Stimulated activated CD4-positive, alpha-beta T cell treated with anti-CD3 and anti-CD28 coated beads, TNF-alpha, amount 100 ng/mL, for 1 hour (primary cell): Measurements from ENCODE around the gene MLLT6.
"Not testable (repeated sequence)": the region's sequence is repeated elsewhere in the genome, so short reads cannot be mapped to it uniquely, and the experiment has no call there.

ENCODE experiments used
- DNase-seq, 3 donors: peaks; one replicate each; pipeline ENCODE4 v3.0.0-alpha.2; 2020; ENCODE audit warnings: low read depth in 3 of 3, low spot score in 1 of 3

The MLLT6 gene

DNA sequence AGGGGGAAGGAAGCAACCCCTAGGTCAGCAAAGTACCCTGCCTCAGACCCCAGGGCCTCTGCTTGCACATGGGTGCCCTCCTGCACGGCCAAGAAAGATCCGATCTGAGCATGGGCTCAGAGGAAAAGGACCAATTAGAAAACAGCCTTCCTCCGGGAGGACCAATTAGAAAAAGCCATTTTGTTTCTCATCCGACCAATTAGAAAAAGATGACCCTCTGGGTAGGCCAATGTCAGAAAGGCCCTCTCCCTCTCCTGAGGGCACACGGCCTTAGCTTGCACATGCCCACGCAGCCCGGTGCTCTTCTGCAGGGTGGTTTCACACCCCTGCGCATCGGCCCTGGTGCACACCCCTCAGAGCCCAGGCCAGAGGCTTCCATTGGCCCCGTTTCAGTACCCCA, 20.0 kb downstream of the MLLT6 start:
- no peak for DNase-seq

- not testable (repeated sequence) for DNase-seq
Observed at GRCh38 chr17:38726145-38726544, 21.1 kb downstream of the MLLT6 start.

- DNase-seq = peak in 1 of 3 donors; percentile 52
Observed at GRCh38 chr17:38727736-38728135, 22.7 kb downstream of the MLLT6 start.

GRCh38 chr17:38728290-38728831, 23.3 kb downstream of the MLLT6 start:
- DNase-seq = peak in 2 of 3 donors; percentile 41 to 52

DNA sequence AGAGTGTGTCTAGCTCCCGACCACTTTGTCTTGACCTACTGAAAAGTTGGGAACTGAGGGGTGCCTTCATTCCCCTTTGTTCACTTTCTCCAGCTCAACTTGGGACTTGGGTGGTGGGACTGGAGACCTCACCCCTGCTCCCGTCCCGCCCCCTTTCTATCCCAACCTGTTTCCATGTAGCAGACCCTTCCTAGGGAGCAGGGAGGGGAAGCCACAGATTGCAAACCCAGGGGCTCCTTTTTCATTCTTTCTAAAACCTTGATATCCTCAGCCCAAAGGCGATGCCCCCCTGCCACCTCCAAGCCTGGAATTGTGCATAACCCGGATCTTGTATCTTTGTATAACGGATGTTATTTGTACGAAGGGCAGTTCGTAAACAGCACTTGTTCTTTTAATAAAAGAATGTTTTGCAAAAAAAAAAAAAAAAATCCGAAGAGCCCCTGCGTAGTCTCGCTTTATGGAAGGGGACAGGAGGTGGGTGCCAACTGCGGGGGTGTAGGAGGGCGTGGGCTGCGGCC, 24.4 kb downstream of the MLLT6 start:
- DNase-seq = no peak

DNA sequence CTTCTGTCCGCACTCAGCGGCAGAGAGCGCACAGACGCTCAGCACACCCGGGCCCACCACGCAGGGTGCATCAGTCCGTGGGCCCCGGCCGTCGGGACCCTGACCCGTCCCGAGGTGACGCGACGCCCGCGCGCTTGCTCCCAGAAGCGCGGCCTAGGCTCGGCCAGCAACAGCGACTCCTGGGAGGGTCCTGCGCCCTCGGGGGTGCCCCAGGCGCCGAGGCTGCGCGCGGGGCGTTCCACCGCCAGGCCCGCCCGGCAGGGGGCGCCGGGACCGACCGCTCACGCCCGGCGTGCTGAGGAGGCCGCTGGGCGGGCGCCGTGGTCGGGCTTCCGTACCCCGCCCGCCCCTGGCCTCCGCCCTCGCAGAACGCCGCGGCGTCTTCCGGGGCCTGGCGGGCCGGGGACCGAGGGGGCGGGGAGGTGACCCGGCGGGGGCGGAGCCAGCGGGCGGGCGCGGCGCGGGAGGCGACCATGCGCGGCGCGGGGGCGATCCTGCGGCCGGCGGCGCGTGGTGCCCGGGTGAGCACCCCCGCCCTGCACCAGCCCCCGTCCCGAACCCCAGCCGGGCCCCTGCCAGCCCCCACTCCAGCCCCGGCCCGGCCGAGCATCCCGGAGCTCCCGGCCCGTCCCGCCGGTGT, 24.9 kb downstream of the MLLT6 start, which contains the start of gene CISD3:
CISD3 (plus strand) TSS at position 456 of the 640 bp plus-strand sequence; CDS start at position 474, 18 bp downstream.
- peak; percentile 63 to 78 (median 76) for DNase-seq

- DNase-seq = no peak
Observed at GRCh38 chr17:38730526-38731379, 25.7 kb downstream of the MLLT6 start.

DNA sequence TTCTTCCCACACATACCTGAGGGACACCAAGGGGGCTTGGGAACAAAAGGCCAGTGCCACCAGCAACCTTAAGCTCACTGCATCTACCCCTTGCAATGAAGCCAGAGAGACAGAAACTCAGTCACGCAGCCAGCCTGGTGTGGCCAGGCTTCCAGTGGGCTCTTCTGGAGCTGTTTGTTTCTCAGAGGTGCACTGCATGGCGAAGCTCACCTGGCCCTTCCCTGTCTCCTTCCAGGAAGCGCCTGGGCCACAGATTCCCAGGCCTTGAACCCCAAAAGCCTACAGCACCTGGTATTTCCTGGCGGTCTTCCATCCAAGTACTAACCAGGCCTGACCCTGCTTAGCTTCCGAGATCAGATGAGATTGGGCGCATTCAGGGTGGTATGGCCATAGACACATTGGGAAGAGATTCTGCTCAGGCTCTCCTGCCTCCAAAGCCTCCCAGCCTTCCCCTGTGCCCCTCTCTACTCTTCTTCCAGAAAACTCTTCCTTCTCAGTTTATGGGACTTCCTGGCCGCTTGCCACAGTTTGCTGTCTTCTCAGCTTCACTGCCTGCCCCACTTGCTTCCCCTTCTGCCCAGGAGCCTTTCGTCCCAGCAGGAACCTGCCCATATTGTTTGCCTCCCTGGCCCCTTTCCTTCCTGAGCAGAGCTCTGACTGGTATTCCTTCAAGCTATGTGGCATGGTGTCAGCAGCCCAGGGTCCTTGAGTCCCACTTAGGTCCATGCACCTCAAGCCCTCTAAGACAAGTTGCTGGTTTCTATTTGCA, 26.6 kb downstream of the MLLT6 start:
- DNase-seq = no peak

DNA sequence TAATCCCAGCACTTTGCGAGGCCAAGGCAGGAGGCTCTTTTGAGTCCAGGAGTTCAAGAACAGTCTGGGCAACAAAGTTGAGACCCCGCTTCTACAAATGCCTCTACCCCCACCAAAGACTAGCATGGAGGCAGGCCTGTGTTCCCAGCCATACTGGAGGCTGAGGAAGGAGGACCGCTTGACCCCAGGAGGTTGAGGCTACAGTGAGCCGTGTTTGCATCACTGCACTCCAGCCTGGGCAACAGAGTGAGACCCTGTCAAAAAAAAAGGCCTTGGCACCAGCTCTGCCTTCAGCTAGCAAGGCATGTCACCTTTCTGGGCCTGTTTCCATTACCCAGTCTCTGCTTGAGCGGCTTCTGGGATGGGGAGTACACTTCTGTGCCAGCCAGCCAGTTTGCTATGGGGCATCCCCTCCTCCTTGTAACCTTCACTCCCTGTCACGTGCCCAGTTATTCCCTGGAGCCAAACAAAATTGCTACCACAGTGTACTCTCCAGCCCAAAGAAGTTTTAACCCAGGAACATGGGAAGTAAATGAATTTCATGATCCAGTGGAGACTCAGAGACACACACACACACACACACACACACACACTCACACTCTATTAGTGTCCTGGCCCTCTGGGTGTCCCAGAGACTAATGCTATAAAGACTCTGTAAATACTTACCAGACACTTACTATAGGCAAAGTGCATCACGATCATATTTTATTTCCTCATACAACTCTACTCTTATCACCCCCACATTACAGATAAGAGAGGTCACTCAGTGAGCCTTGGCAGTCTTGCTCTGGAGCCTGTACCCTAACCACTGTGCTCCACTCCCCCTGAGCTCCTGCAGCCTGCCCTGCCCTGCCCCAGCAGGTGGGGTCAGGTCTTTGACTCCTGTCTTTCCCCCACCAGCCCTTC, 27.6 kb downstream of the MLLT6 start:
- no peak for DNase-seq

DNA sequence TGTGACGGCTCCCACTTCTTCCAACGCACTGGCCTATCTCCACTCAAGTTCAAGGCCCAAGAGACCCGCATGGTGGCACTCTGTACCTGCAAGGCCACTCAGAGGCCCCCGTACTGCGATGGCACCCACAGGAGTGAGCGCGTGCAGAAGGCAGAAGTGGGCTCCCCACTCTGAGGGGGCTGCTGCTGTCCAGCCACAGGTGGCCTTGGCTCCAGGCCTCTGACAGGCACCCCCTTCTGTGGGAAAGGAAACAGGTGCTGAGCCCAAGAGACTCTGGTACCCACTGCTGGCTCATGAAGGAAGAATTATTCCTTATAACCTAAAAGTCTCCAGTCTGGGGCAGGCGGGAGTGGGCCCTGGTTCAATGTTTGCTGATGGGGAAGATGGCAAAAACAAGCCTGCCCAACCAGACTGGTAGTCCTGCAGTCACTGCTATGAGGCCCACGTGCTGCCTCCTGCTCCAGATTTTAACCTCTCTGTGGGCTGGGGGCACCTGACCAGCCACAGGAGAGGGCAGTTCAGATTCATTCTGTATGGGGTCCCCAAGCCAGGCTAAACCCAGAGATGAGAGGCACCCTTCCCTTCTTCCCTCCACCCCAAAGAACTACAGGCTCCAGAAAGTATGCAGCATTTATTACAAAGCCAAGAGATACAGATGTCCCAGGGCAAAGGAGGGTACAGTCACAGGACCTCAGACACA, 28.4 kb downstream of the MLLT6 start:
- DNase-seq = no peak

DNA sequence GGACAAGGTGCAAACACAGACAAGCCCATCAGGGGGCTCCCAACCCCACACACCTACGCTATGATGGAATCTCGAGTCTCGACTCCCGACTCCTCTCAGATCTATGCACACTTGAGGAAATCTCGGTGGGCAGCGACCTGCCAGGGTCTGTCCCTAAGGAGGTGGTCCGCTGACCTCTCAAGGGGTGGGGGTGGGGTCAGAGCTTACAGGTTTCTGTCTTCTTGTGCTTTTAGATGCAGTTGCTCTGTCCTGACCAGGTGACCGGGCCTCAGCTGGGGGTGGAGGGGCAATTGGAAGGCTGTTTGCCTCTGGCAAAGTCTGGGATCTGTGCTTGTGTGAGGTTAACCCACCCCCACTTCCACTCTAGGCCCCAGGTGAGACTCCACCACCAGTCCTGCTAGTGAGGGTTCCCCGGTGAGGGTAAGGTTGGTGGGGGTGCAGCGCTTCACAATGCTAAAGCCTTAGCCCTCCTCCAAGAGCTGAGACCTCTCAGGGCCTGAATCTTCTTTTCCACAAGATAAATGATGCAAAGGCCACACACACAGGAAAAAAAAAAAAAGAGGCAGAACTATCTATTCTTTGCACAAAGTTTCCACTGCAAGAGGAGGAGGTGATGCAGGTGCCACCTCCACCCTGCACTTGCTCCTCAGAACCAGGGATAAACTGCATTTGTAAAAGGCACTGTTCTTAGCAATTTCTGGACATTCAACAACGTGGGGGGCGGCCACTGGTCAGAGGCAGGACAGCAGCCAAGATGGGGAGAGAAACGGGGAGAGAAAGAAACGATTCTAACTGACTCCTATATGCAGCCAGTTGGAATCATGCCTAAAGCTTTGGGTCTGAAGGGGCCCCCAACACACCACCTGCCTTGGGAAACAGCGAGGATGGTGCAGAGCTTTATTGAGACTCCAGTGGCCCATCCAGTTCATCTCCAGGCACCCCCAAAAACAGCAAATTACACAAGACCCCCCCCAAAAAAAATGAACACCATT, 29.2 kb downstream of the MLLT6 start:
- no peak for DNase-seq

DNA sequence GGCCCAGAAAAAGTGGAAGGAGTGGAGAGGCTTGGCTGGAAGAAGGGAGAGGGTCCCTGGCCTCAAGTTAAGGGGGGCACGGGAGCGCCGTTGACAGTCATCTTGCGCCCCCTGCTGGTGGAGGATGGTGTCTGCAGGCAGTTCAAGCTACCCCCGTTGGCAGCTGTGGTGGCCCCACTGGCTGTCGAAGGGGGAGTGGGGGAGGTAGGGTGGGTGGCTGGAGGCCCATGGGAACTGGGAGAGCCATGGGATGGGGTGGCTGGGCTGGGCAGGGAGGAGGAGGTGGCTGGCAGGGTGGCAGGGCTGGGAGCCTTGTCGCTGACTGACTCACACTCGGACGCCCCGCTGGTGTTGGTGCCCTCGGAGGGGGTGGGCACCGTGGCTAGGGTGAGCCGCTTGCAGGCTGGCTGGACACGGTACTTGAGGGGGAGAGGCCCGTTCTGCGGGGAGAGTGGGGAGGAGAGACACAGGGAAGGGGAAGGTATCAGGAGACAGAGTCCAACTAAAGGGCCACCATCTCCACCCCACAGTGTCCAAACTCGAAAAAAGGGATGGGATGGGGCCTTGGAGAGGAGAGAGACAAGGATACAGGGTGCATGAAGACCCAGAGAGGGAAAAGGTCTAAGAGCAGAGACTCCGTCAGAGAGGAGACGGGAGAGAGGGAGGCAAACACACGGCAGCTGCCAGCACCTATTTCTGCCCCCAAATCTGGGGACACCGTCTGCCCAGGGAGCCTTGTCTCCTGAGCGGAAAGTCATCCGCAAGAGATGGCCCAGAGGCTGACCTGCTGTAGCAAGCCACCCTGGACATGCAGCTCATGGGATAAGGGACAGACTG, 30.3 kb downstream of the MLLT6 start:
- peak; percentile 24 to 79 (median 63) for DNase-seq

GRCh38 chr17:38738007-38738662, 33.1 kb downstream of the MLLT6 start:
- DNase-seq = no peak

GRCh38 chr17:38738686-38739085, 33.6 kb downstream of the MLLT6 start:
- DNase-seq = no peak

- no peak for DNase-seq
Observed at GRCh38 chr17:38739305-38739704, 34.2 kb downstream of the MLLT6 start.

DNA sequence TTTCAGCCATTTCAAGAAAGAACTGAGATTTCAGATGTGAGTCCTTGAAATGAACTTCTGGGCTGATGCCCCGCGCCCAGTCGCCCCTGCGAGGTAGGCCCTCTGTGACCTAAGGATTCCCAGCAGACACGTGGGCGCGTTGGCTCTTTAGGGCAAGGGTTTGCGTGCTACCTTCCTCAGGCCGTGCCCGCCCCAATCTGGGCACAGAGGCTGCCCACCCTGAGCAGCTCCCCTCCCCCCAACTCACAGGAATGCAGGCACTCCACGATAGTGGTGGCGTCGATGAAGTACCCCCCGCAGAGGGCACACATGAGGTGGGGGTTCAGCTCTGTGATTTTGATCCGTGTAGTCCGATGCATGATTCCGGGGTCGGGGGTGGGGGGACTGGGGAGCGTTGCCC, 35.0 kb downstream of the MLLT6 start:
- DNase-seq = no peak

- DNase-seq = no peak
Observed at GRCh38 chr17:38740806-38741205, 35.7 kb downstream of the MLLT6 start.
